PC-3 (cell line): Measurements from ENCODE around the gene CFAP410.

ENCODE experiments used
- CTCF ChIP-seq: fragments of 300-600 bp; sonication (generic); conservative IDR thresholded peaks from 2 replicates; pipeline ENCODE4 v1.5.1; 2017; ENCODE audit warnings: antibody characterized with exemption, low read depth, mild to moderate bottlenecking, low read length
- EZH2 ChIP-seq: fragments of 300-600 bp; sonication (generic); IDR thresholded peaks from one replicate; pipeline ENCODE4 v1.6.1; 2017; ENCODE audit warnings: antibody characterized with exemption, mild to moderate bottlenecking, low read length; ENCODE audit not compliant: unreplicated experiment
- EZH2phosphoT487 ChIP-seq: fragments of 300-600 bp; sonication (generic); IDR thresholded peaks from 2 replicates; pipeline ENCODE4 v1.6.1; 2018; ENCODE audit warnings: mild to moderate bottlenecking, antibody characterized with exemption, low read length, borderline replicate concordance

DNA sequence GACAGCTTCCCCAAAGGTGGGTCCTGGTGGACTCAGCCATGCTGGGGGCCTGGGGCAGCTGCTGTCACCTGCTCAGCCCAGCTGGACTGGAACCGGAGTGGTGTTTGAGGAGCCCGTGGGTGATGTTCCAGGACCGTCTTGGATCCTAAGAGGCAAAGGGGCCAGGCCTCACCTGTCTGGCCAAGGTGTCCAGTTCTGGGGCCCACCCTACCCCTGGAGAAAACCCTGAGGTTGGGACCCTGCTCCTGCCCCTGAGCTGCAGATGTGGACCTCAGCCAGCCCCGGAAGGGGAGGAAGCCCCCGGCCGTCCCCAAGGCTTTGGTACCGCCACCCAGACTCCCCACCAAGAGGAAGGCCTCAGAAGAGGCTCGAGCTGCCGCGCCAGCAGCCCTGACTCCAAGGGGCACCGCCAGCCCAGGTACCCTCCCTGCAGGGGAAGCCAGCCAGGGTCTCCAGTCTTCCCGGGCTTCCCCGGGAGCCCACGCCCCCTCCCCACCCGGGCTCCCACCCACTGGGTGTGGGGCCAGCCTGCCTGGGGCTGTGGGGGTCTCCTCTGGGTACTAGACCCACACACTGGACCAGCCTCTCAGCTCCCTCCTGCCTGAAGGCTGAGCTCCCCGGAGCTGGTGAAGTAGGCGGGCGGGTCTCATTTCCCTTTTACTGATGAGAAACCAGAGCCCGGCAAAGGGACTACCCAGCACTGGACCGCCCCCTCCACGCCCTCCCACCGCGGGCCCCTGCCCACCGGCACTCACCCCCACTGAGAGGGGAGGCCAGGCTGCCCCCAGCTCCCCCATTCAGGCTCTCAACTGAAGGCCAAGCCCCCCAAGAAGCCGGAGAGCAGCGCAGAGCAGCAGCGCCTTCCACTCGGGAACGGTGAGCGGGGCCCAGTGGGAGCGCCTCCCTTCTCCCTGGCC, 52.2 kb downstream of the CFAP410 start:
- no peak for TF ChIP-seq CTCF
- TF ChIP-seq EZH2phosphoT487, result no peak
- TF ChIP-seq EZH2, result no peak
